DMS53 (cell line): Measurements from ENCODE around the gene NIBAN1.
"Not testable (repeated sequence)": the region's sequence is repeated elsewhere in the genome, so short reads cannot be mapped to it uniquely, and the experiment has no call there.

ENCODE experiments used
- DNase-seq: peaks from one replicate; lab custom pipeline; 2025; lab: John Stamatoyannopoulos, UW

NIBAN1 gene

DNA sequence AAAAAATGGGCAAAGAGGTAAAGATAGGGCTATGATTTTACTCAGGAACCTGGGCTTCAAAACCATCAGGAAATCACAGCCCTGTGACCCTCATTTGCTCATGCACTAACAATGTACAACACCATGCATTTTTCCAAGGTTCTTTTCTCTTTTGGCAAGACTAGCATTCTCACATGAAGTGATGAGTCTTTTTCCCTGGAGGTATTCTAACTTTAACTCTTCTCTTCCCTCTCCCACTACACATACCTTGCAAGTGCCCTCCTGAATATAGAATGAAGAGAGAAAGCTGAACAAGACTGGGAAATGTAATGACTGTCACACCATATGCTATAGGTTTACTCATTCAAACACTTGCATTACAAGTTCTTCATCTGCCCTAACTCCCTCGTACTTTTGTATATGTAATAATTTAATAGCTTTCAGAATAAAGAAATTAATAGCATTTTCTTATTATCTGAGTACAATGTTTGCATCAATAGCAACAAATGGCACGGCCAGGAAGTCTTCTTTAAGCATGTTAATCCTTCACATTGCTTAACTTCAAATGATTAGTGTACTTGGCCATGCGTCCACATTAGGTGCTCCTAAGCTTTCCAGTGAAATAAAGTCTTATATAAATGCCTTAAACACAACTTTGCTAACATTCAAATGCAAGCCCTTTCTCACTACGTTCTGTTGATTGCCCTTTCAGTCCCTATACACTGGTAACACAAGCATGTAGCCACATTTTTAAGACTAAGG, 1.8 kb downstream of the NIBAN1 start:
- no peak for DNase-seq

DNA sequence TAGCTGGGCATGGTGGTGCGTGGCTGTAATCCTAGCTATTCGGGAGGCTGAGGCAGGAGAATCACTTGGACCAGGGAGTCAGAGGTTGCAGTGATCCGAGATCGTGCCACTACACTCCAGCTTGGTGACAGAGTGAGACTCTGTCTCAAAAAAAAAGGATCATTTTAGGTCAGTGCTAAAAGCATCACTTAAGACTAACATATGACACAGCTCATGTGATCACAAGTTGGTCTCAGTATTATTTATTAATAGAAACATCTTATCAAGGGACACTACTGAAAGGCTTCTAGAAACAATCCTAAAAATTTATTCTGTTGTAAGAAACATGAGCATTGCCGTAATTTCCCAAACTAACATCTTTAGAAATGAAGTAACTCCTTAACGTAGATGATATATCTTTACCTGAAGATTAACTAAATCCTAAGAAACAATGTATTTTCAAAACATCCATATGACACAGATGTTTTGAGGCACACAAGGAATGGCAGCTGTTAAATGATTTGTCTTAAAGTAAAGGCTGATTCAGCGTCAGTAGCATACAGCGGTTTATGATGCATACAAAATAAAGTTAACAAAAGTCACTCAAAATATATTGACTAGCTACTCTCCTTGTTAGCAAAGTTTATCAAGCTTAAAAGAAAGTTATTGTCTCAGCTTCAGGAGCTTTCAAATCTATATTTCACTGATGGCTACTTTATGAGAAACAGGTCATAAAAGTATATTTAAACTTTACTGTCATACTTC, 2.6 kb downstream of the NIBAN1 start:
- no peak for DNase-seq

DNA sequence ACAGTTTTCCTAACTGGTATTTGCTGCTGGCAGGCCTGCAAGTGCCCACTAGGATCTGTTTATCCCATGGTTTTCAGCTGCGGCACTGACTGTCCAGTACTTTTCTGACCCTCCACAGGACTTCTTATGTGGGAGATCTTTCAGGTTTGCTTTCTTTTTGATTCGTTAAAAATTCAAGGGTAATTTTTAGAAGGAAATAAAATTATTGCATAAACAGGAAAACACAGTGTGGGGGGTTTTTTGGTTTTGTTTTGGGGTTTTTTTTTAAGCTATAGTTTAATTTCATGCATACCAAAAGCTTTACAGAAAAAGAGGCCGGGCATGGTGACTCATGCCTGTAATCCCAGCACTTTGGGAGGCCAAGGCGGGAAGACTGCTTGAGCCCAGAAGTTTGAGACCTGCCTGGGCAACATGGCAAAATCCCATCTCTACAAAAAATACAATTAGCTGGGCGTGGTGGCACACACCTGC, 3.6 kb downstream of the NIBAN1 start:
- no peak for DNase-seq

DNA sequence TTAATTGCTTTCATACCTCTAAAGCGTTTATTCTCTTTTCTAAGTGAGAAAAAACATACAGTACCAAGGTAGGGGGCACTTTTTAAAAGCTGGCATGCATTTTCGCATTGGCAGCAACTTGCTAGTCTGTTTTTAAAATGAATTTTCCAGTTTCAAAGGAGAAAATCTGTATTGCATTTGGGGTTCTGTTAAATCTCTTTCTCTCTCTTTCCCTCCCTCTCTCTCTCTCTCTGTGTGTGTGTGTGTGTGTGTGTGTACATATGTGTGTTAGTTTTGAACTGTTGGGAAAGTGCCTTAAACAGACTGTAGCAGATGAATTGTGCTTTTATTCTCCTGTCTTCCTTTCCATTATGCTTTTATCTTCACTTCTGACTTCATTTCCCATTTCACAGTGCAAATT, 7.3 kb downstream of the NIBAN1 start:
- DNase-seq = no peak

DNA sequence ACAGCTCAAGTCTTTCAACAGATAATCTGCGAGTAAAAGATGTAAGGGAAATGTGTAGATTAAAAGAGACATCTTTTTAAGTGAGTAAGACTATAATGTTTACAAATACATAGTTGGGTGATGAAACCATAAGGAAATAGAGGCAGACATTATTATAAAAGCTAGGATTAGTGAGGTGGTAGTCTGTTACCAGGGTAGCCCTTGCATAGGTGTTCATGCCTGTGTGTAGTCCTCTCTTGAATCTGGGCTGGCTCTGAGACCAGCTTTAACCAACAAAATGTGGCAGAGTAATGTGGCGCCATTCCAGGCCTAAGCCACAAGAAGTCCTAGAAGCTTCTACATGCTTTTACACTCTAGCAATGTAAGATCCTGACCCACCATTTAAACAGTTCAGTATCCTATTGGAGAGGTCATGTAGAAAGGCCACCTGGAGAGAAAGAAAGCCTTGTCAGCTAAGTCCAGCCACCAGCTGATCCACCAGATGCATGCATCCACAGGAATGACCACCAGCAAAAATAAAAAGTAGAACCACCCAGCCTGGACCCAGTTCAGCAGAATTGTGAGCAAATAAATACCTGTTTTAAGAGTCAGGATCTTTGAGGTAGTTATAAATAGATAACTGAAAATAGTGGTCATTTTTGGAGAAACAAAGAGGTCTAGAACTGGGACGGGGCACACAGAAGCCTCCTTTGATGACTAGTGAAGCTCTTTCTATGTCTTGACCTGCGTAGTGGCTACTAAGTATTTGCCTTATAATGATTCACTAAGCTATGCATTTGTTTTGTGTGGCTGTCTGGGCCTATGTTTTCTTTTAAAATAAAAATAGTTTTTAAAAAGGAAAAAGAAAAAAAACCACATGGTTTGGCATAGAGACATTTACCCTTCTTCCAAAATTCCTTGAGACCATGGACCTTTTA, 8.1 kb downstream of the NIBAN1 start:
- DNase-seq = no peak

DNA sequence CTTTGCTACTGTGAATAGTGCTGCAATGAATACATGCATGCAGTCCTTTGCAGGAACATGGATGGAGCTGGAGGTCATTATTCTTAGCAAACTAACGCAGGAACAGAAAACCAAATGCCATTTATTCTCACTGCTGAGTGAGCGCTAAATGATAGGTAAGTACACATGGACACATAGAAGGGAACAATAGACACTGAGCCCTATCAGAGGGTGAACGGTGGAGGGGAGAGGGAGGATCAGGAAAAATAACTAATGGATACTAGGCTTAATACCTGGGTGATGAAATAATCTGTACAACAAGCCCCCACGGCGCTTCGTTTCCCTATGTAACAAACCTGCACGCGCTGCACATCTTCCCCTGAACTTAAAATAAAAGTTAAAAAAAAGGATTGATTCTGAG, 8.9 kb downstream of the NIBAN1 start:
- DNase-seq = no peak

DNA sequence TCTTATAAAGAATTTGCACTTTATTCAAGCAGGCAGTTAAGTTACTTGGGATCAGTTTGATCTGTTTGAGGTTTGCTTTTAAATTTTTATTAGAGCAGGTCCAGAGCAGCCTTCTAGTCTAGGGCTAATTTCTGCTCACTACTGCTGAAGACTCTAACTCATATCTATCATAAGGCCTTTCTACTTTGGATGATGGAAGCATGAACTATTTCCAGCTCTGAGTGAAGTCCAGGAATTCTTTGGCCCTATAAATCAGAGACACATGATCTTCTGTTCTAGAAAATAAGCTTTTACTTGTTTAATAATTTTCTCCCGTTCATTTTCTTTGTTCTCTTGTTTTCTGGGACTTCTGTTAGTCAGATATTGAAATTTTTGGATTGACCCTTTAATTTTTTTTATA, 14.7 kb downstream of the NIBAN1 start:
- DNase-seq = no peak

DNA sequence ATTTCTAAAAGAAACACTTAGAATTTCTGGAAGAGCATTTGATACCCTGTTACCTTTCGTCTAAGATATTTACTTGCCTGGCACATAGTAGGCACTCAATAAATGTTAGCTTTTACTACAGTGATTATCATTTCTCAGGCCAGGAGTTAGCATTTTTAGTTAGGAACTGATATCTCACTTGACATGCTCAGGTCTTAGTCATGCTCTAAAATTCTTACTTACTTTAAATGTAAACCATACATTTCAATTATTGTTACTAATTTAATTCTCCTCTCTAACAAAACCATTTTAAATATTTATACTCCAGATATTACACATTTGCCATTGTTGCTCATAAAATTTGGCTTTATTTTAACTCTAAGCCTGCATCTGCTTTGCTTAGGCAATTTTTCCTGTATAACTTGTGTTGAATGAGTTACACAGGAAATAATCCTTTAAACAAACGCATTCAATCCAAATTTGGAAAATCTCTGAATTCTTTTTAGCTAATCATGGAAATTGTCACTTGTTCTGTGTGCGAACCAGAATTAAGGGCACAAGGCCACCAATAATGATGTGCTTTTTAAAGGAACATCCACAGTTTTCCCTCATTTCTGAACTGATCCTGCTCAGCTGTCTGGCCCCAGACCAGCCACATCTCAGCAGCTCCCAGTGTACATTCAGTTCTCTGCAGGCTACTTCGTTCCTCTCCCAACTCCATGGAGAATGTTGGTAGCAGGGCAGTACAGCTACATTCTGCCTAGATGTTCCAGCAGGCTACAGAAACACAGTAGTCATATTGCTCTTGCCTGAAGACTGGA, 15.6 kb downstream of the NIBAN1 start:
- no peak for DNase-seq

DNA sequence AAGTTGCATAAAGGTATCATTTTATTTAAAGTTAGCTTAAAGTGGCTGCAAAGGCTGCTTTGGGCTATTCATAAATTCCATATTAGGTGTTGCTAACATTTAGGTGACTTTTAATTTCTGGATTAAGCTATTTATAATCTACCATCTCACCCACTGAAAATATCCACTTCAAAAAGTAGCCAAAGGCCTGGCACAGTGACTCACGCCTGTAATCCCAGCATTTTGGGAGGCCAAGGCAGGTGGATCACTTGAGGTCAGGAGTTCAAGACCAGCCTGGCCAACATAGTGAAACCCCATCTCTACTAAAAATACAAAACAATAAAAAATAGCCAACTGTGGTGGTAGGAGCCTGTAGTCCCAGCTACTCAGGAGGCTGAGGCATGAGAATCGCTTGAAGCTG, 16.4 kb downstream of the NIBAN1 start:
- DNase-seq = not testable (repeated sequence)

DNA sequence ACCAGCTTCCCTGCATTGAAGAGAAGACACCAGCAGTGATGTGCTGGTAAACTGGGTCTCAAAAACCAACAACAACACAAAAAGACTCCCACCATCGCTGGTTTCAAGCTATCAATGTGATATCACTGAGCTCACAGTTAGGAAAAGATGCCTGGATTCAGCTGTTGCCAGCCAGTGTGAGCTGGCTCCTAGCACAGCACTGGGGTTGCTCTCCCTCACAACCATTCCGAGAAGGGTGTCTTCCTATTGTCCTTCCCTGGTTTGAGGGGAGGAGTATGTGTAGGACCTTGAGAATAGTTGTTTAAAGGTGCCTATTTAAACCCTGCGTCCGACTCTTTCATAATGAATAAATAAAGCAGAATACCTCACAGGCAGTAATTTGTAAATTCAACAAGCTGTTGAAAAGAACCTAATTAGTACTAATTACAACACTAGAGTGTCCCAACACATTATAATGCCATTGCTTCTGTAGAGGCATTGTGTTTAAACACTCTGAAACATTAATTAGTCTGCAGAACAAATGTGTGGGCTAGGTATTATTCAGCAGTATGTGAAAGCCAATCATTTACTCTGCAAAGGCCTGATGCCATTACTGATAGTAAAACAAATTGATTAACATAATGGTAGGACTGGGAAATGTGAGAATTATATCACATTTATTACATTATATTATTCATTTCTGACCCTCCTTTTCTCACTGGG, 17.2 kb downstream of the NIBAN1 start:
- no peak for DNase-seq

DNA sequence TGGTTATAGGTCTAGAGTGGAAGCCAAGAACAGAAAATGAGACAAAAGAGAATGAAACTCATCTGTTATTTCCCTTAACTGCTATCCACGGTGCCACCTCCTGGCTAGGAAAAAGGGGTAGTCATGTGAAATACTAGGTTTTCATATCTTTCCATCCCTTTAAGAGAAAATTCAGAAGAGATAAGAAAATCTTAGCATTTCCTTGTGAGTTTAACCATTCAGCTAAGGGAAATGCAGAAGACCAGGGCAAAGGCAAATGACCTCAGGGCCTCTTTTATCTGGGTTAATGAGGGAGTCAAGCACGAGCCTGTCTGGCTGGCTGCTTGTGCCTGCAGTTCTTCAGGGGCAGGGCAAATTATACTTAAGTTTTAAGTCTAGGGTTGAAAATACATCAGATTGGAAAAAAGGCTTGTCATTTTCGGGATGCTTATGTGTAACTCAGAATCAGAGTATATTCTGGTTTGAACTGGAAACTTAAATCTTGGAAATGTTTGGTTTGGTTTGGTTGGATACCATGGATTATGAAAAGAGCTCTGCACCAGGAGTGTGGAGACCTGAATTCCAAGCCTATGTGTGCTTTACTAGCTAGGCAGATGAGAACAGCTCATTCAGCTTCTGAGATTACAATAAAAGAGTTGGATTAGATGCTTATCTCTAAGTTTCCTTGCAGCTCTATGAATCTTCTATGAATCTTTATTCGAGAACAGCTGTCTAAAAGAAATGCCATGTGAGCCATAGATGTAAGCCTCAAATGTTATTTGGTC, 19.9 kb downstream of the NIBAN1 start:
- DNase-seq = peak; percentile 7

DNA sequence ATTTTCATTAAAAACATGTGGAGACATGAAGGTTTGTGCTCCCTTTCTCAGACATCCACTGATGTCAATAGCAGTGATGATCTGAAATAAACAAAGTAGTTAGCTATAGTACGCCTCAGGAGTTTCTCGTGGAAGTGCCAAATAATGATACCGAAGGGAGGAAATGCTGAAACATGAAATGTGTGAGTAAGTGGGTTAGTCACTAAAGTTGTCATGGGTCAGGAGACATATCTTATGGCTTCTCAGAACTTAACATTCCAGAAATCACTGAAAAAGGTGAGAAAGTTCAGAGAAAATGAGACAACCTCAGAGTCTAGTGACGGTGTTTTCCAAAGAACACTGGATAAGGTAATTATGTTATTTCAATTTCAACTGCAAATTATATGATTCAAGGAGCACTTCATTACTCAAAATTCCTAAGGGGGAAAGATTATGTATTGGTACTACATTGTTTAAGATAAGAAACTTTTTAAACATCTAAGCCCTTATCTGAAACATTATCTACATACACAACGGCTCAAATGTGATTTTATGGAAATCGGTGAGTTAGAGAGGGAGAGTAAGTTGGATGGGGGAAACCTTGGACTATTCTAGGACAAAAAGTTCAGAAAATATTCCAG, 20.6 kb downstream of the NIBAN1 start:
- no peak for DNase-seq

DNA sequence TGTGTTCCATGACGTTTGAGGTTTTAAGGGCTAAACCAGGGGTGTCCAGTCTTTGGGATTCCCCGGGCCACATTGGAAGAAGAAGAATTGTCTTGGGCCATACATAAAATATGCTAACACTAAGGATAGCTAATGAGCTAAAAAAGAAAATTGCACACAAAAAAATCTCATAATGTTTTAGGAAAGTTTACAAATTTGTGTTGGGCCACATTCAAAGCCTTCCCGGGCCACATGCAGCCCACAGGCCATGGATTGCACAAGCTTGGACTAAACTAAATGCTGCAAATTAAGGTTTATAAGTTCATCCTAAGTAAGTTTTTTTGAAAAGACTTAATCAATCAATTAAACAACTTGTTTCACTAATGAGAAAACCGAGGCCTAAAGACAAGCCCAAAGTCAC, 21.9 kb downstream of the NIBAN1 start:
- DNase-seq = no peak

DNA sequence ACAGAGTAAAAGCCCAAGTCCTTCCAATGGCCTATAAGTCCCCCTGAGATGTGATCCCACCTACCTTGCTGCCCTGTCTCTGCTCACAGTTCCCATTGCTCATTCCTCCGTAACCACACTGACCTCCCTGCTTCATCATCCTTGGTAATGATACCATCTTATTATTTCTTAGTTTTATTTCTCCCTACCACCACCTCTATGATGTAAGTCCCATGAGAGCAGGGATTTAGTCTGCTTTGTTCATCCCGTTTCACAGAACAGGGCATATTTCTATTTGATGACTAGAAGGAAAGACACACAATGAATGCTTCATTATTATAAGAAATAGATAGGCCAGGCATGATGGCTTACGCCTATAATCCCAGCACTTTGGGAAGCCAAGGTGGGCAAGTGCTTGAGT, 22.5 kb downstream of the NIBAN1 start:
- no peak for DNase-seq

DNA sequence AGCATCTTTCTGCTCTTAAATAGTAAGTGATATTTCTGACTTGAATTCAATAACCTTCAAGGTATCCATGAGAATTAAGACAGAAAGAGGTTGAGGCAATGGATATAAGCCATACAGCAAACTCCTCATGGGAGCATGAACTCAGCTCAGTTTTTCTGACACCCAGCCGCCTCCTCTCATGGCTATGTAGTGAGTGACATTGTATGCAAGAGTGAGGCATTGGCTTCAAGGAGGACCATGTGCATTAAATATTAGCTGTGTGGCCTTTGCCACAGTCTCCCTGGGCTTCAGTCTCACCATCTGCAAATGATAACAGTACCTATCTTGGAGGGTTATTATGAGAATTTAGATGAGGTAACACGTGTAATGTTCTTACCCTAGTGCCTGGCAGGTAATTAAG, 23.4 kb downstream of the NIBAN1 start:
- DNase-seq = no peak

DNA sequence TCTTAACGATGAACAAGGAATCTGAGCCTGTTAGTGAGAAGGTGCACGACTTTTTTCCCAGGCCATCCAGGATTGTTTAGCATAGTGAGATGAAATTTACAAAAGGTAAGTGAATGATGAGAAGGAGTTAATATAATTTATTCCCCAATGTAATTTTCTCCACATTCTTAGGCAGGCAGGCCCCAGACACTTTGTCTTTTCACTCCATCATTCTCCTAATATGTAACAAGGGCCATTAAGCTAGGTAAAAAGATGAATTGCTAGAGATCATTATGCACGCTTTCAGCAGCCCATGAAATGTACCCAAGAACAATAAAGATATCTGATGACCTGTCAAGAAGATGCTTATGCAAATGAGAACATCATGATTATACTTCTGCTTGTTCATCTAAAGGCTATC, 24.1 kb downstream of the NIBAN1 start:
- no peak for DNase-seq

DNA sequence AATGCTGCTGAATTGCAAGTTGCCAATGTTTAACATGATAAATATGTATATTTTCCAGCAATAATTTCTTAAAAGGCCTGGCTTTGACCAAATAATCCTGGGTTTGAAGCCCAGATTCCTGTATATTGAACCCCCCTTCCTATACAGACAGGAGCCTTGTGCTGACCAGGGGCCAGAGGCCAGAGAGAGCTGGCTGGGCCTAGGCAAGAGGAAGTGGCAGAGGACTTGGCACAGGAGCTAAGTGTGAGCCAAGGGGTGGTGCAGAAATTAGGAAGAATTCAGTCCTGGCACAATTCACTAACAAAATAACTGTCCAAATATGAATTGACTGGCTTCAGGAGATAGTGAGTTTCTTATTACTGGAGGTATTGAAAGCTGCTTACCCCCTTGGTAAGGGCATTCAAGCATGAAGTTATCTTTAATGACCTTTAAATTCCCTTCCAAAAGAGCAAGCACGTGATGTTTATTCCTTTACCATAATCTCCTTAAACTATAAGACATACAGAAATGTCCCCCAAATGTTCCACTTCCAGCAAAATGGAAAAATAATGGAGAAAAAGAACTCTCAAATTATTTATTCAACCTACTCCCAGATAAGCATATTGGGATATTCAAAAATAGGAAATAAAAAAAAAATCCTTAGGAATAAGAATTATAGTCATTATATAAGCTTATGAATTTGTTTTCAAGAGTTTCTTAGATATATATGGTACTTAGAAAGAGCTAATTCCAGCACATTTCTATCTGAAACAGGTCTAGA, 26.6 kb downstream of the NIBAN1 start:
- no peak for DNase-seq

DNA sequence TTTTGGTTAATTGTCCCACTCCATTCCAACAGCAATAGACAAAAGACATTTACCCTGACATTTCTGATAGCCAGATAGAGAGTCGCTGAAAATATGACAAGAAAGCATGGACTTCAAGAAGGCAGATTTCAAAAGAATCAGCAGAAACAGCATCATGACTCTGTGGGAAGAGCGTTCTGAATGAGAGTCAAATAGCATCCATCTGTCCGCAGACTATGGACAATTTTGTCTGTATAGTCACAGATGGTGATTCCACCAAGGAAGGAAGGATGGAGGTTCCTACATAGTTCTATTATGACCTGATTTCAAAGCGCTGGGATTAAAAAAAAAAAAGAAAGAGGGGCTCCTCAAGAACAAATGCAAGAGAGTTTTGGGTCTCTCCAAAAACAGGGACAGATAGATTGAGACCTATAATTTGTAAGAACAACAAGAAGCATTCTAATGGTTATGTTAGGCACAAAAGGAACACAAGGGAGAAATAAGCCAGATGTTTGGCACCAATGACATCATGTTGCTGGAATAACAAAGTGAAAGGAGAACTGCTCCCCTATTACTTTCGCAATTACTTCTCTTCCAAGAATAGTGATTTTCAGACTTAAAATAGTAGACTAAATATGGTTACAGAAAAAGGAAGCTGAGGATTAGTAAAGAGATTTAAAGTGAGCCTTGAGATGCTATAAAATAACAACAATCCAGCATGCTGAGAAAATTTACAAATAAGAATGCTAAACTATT, 28.5 kb downstream of the NIBAN1 start:
- DNase-seq = no peak
